HEK293 (cell line): Measurements from ENCODE around the gene IKZF1.

ENCODE experiments used
- CTCF ChIP-seq: fragments of 450-650 bp; formaldehyde crosslinking; IDR thresholded peaks from 2 replicates; pipeline ENCODE4 v1.5.1; 2016; ENCODE audit warnings: missing biosample characterization, missing genetic modification characterization
- KLF10 ChIP-seq: fragments of 450-650 bp; IDR thresholded peaks from 2 replicates; pipeline ENCODE4 v1.5.1; 2018; ENCODE audit warnings: missing biosample characterization, mild to moderate bottlenecking, missing genetic modification characterization
- SP7 ChIP-seq: fragments of 450-650 bp; formaldehyde crosslinking; IDR thresholded peaks from 2 replicates; pipeline ENCODE4 v1.5.1; 2016; ENCODE audit warnings: missing biosample characterization, missing genetic modification characterization
- YY1 ChIP-seq: fragments of 450-650 bp; formaldehyde crosslinking; IDR thresholded peaks from 2 replicates; pipeline ENCODE4 v1.5.1; 2018; ENCODE audit warnings: missing biosample characterization, missing genetic modification characterization
- ZBTB26 ChIP-seq: fragments of 450-650 bp; formaldehyde crosslinking; optimal IDR thresholded peaks from 2 replicates; pipeline ENCODE3; 2016; ENCODE audit warnings: missing biosample characterization, mild to moderate bottlenecking, missing genetic modification characterization
- ZNF114 ChIP-seq: fragments of 450-650 bp; formaldehyde crosslinking; IDR thresholded peaks from 2 replicates; pipeline ENCODE4 v1.5.0; 2017; ENCODE audit warnings: missing biosample characterization, missing genetic modification characterization
- ZNF121 ChIP-seq: fragments of 450-650 bp; formaldehyde crosslinking; IDR thresholded peaks from 2 replicates; pipeline ENCODE4 v1.5.1; 2016; ENCODE audit warnings: missing biosample characterization, missing genetic modification characterization
- ZNF146 ChIP-seq: fragments of 450-650 bp; formaldehyde crosslinking; IDR thresholded peaks from 2 replicates; pipeline ENCODE4 v1.5.1; 2016; ENCODE audit warnings: missing biosample characterization, missing genetic modification characterization
- ZNF350 ChIP-seq: fragments of 450-650 bp; formaldehyde crosslinking; IDR thresholded peaks from 2 replicates; pipeline ENCODE4 v1.5.0; 2017; ENCODE audit warnings: missing biosample characterization, mild to moderate bottlenecking, missing genetic modification characterization
- ZNF366 ChIP-seq: fragments of 450-650 bp; formaldehyde crosslinking; conservative IDR thresholded peaks from 2 replicates; pipeline ENCODE4 v1.5.1; 2016; ENCODE audit warnings: missing biosample characterization, missing genetic modification characterization
- ZNF48 ChIP-seq: fragments of 450-650 bp; formaldehyde crosslinking; IDR thresholded peaks from 2 replicates; pipeline ENCODE4 v1.5.1; 2016; ENCODE audit warnings: missing biosample characterization, missing genetic modification characterization
- ZNF677 ChIP-seq: fragments of 450-650 bp; IDR thresholded peaks from 2 replicates; pipeline ENCODE4 v1.5.0; 2018; ENCODE audit warnings: missing biosample characterization, mild to moderate bottlenecking, missing genetic modification characterization, moderate library complexity
- ZSCAN16 ChIP-seq: fragments of 450-650 bp; formaldehyde crosslinking; IDR thresholded peaks from 2 replicates; pipeline ENCODE4 v1.5.1; 2016; ENCODE audit warnings: missing biosample characterization, missing genetic modification characterization
- TF ChIP-seq, protein P1 (sequence below): fragments of 450-650 bp; formaldehyde crosslinking; IDR thresholded peaks from 2 replicates; pipeline ENCODE4 v1.5.1; 2016; ENCODE audit warnings: missing biosample characterization, missing genetic modification characterization

DNA sequence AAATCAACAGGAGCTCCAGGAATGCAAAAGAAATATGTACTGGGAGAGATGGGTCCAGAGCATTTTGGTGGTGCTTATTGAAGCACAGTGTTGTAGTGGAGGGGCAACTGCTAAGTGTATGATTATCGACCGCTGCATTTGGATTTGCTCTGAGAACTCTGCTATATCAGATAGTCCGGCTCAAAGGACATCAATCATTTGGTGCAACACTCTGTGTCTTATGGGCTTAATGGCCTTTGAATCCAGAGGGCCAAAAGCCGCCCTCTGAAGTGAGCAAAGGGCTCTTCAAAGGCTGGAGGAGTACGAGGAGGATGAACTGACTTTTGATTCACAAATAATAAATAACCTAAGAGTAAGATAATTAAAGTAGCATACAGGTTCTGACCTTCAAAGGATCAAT is 9.4 kb upstream of the IKZF1 start:
- TF ChIP-seq ZNF114 (tag by site-specific recombination) (no peak), CTCF (tag by site-specific recombination) (no peak), SP7 (tag by site-specific recombination) (no peak), KLF10 (no peak), ZNF366 (tag by site-specific recombination) (no peak), ZBTB26 (tag by site-specific recombination) (no peak), ZNF146 (tag by site-specific recombination) (no peak), YY1 (tag by site-specific recombination) (no peak), ZSCAN16 (tag by site-specific recombination) (no peak), ZNF350 (no peak), ZNF48 (no peak), ZNF677 (tag by site-specific recombination) (no peak), ZNF121 (tag by site-specific recombination) (no peak)
- TF ChIP-seq, protein P1, sequence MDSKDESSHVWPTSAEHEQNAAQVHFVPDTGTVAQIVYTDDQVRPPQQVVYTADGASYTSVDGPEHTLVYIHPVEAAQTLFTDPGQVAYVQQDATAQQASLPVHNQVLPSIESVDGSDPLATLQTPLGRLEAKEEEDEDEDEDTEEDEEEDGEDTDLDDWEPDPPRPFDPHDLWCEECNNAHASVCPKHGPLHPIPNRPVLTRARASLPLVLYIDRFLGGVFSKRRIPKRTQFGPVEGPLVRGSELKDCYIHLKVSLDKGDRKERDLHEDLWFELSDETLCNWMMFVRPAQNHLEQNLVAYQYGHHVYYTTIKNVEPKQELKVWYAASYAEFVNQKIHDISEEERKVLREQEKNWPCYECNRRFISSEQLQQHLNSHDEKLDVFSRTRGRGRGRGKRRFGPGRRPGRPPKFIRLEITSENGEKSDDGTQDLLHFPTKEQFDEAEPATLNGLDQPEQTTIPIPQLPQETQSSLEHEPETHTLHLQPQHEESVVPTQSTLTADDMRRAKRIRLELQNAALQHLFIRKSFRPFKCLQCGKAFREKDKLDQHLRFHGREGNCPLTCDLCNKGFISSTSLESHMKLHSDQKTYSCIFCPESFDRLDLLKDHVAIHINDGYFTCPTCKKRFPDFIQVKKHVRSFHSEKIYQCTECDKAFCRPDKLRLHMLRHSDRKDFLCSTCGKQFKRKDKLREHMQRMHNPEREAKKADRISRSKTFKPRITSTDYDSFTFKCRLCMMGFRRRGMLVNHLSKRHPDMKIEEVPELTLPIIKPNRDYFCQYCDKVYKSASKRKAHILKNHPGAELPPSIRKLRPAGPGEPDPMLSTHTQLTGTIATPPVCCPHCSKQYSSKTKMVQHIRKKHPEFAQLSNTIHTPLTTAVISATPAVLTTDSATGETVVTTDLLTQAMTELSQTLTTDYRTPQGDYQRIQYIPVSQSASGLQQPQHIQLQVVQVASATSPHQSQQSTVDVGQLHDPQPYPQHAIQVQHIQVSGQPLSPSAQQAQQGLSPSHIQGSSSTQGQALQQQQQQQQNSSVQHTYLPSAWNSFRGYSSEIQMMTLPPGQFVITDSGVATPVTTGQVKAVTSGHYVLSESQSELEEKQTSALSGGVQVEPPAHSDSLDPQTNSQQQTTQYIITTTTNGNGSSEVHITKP (tag by site-specific recombination): no peak
